ENCODE results near the gene C1orf210. TPM values are rescaled to one million over a fixed set of nuclear protein-coding genes. Genes with fewer than 3 reads are reported as not detected.
A peak's percentile ranks its signal among the peaks of the same experiment; 100 is the strongest.

The C1orf210 gene
- total and polyA plus RNA-seq, 2 of the 13 experiments (the other 11 are each of a cell fraction or from before 2014, with no cell fraction given), result 0.49 to 5.1 TPM

DNA sequence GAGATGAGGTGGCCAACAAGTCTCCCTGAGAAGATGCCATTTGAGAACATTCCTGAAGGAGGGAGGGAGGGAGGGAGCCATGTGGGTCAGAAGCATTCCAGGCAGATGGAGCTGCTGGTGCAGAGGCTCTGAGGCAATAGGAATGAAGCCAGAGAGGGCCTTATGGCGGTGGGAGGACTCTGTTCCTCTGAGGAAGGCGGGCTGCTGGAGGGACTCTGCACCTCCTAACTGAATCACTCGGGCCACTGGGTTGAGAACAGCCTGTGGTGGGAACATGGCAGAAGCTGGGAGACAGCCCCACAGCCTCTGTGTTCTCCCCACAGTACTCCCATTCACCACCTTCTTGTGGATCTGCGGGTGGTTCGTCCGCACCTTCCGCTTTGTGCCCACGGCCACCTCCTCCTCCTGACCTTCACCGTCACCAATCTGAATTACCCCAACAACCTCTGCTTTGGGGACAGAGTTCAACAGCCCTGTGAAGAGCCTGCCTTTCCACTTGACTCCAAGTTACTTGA lies 18.0 kb downstream of the C1orf210 start:
- no peaks in the 10 kb centered on the region for H3K79me2 ChIP-seq (ENCODE audit: insufficient read depth, low read length)
- H4K20me1 ChIP-seq (ENCODE audit: insufficient read depth, low read length), result no peaks in the 10 kb centered on the region
- in situ Hi-C loops (cut with HindIII; ENCODE audit: extremely low pct_ligation_motif_present, low pct_unique_long_range_greater_than_20kb) (no loop called here), intact Hi-C loops (cut with micrococcal nuclease; ENCODE audit: unreplicated experiment) (no loop called here)
- H3K36me3 ChIP-seq (replicated peaks in 1 of 2; ENCODE audit: control insufficient read depth in 1 of 2, insufficient read depth in 2 of 2, low read length in 2 of 2), result no peaks in the 10 kb centered on the region
- H3K4me1 ChIP-seq (ENCODE audit: insufficient read depth, low read length), result peaks cover 61% of the 10 kb centered on the region
- CTCF ChIA-PET (ENCODE audit: low intra/inter-chr PET ratio, low total read pairs), result no interaction called here
- peaks cover 13% of the 10 kb centered on the region for H3K9me3 ChIP-seq (ENCODE audit: low read length)
- H3K27me3 ChIP-seq (ENCODE audit: control insufficient read depth in 1 of 2, insufficient read depth in 2 of 2, low read length in 2 of 2), result peaks cover 0 to 3% of the 10 kb centered on the region in 2 experiments; a peak in 1 of 5 replicates
- no peak overlapping the region for H3K27ac ChIP-seq (ENCODE audit: extremely low read length, insufficient read depth, low read length)
- FAIRE-seq (peak; percentile 4), ATAC-seq (peak; percentile 77), DNase-seq (ENCODE audit: low spot score) (no peak)
- H3K9ac ChIP-seq (ENCODE audit: insufficient read depth, low read depth, low read length), result peak overlapping the region; percentile 31; the same call in 1 of the 2 replicates
- H3K4me2 ChIP-seq (ENCODE audit: low read depth, low read length), result peak overlapping the region; percentile 85
- peak overlapping the region; percentile 20 to 54 (median 25); a peak in 5 of 6 replicates for H3K4me3 ChIP-seq (replicated peaks in 1 of 3; ENCODE audit: insufficient read depth in 1 of 3, low read depth in 2 of 3, low read length in 3 of 3)
- H2AFZ ChIP-seq (ENCODE audit: low read length), result peak overlapping the region; percentile 89
- WGBS (ENCODE audit: low lambda C conversion rate), result 0% methylated on average over 7 of the region's 9 CpGs
- no TSS peak for BruUV-seq (replicated peaks)
- TF ChIP-seq RFX5 (IDR thresholded peaks at IDR 0.05; ENCODE audit: low read depth, low read length) (0 out of 2 replicates have a peak, but pooled peaks have one; percentile 21), HNF4A (CRISPR knock-in tag; IDR thresholded peaks at IDR 0.05) (peak; percentile 52), HNF4G (IDR thresholded peaks at IDR 0.05; ENCODE audit: borderline replicate concordance, low read depth, low read length) (peak; percentile 26; the same call in 1 of the 2 replicates), HNF4G (CRISPR knock-in tag; IDR thresholded peaks at IDR 0.05; ENCODE audit: borderline replicate concordance, low read depth) (no peak), ZNF292 (CRISPR knock-in tag; IDR thresholded peaks at IDR 0.05; ENCODE audit: borderline replicate concordance, low read depth) (0 out of 2 replicates have a peak, but pooled peaks have one; percentile 19), ZNF781 (CRISPR knock-in tag; IDR thresholded peaks at IDR 0.05; ENCODE audit: borderline replicate concordance, not compliant biosample characterization) (no peak), NCOA5 (CRISPR knock-in tag; IDR thresholded peaks at IDR 0.05) (no peak), ZNF20 (CRISPR knock-in tag; IDR thresholded peaks at IDR 0.05) (0 out of 2 replicates have a peak, but pooled peaks have one; percentile 78), ZNF263 (CRISPR knock-in tag; IDR thresholded peaks at IDR 0.05) (peak; percentile 89), HHEX (CRISPR knock-in tag; IDR thresholded peaks at IDR 0.05) (0 out of 2 replicates have a peak, but pooled peaks have one; percentile 40), TBL1XR1 (IDR thresholded peaks at IDR 0.05; ENCODE audit: borderline replicate concordance, low read length, partially characterized antibody) (no peak), RXRA (CRISPR knock-in tag; IDR thresholded peaks at IDR 0.05) (no peak)
- TF ChIP-seq, protein P1, sequence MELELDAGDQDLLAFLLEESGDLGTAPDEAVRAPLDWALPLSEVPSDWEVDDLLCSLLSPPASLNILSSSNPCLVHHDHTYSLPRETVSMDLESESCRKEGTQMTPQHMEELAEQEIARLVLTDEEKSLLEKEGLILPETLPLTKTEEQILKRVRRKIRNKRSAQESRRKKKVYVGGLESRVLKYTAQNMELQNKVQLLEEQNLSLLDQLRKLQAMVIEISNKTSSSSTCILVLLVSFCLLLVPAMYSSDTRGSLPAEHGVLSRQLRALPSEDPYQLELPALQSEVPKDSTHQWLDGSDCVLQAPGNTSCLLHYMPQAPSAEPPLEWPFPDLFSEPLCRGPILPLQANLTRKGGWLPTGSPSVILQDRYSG (CRISPR knock-in tag; IDR thresholded peaks at IDR 0.05), result no peak
- TF ChIP-seq, protein P2, sequence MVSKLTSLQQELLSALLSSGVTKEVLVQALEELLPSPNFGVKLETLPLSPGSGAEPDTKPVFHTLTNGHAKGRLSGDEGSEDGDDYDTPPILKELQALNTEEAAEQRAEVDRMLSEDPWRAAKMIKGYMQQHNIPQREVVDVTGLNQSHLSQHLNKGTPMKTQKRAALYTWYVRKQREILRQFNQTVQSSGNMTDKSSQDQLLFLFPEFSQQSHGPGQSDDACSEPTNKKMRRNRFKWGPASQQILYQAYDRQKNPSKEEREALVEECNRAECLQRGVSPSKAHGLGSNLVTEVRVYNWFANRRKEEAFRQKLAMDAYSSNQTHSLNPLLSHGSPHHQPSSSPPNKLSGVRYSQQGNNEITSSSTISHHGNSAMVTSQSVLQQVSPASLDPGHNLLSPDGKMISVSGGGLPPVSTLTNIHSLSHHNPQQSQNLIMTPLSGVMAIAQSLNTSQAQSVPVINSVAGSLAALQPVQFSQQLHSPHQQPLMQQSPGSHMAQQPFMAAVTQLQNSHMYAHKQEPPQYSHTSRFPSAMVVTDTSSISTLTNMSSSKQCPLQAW (CRISPR knock-in tag; IDR thresholded peaks at IDR 0.05), result 0 out of 2 replicates have a peak, but pooled peaks have one; percentile 26
- TF ChIP-seq, protein P3, sequence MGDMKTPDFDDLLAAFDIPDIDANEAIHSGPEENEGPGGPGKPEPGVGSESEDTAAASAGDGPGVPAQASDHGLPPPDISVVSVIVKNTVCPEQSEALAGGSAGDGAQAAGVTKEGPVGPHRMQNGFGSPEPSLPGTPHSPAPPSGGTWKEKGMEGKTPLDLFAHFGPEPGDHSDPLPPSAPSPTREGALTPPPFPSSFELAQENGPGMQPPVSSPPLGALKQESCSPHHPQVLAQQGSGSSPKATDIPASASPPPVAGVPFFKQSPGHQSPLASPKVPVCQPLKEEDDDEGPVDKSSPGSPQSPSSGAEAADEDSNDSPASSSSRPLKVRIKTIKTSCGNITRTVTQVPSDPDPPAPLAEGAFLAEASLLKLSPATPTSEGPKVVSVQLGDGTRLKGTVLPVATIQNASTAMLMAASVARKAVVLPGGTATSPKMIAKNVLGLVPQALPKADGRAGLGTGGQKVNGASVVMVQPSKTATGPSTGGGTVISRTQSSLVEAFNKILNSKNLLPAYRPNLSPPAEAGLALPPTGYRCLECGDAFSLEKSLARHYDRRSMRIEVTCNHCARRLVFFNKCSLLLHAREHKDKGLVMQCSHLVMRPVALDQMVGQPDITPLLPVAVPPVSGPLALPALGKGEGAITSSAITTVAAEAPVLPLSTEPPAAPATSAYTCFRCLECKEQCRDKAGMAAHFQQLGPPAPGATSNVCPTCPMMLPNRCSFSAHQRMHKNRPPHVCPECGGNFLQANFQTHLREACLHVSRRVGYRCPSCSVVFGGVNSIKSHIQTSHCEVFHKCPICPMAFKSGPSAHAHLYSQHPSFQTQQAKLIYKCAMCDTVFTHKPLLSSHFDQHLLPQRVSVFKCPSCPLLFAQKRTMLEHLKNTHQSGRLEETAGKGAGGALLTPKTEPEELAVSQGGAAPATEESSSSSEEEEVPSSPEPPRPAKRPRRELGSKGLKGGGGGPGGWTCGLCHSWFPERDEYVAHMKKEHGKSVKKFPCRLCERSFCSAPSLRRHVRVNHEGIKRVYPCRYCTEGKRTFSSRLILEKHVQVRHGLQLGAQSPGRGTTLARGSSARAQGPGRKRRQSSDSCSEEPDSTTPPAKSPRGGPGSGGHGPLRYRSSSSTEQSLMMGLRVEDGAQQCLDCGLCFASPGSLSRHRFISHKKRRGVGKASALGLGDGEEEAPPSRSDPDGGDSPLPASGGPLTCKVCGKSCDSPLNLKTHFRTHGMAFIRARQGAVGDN (CRISPR knock-in tag; IDR thresholded peaks at IDR 0.05), result peak; percentile 37; the same call in 1 of the 2 replicates
- POLR2A ChIA-PET, result interaction anchor here (0.8 to 1.5 kb wide), 5 partner anchors 9 to 81 kb away, joined by 3 to 7 read pairs (median 4); partner anchors contain the start of gene C1orf210
